CD14-positive monocyte (primary cell): ENCODE measurements around the gene SVIL. TPM values are rescaled to one million over a fixed set of nuclear protein-coding genes. Genes with fewer than 3 reads are reported as not detected.

Experiments used
- DNase-seq, 3 donors: peaks; one replicate each; pipeline ENCODE4 v3.0.0-alpha.2; 2011 to 2022
- H2AFZ ChIP-seq: 2 replicates; pipeline ENCODE4 v1.6.0; 2012; ENCODE audit warnings: mild to moderate bottlenecking, low read depth, low read length, inconsistent platforms; ENCODE audit not compliant: insufficient read depth, poor library complexity, severe bottlenecking
- H3K27ac ChIP-seq, 2 donors: 1 replicate in 1 of 2; 2 replicates in 1 of 2; pipeline ENCODE4 v1.5.1; 2012 to 2013; ENCODE audit warnings: low read length in 2 of 2, control low read depth in 1 of 2, inconsistent platforms in 1 of 2, low read depth in 1 of 2, mild to moderate bottlenecking in 1 of 2
- H3K27me3 ChIP-seq, 2 donors: one replicate each; pipeline versions ENCODE4 v1.6.0 to v1.6.1; 2011 to 2013; ENCODE audit warnings: low read length in 2 of 2; ENCODE audit not compliant: control insufficient read depth in 2 of 2, insufficient read depth in 2 of 2
- H3K36me3 ChIP-seq, 2 donors: replicated peaks in 1 of 2; 1 replicate in 1 of 2; 2 replicates in 1 of 2; pipeline versions ENCODE4 v1.5.1 to v1.6.1; 2012 to 2013; ENCODE audit warnings: low read length in 2 of 2, control low read depth in 1 of 2, inconsistent platforms in 1 of 2, mild to moderate bottlenecking in 1 of 2; ENCODE audit not compliant: insufficient read depth in 2 of 2, control insufficient read depth in 1 of 2
- H3K4me1 ChIP-seq, 2 donors: 1 replicate in 1 of 2; 2 replicates in 1 of 2; pipeline versions ENCODE4 v1.5.1 to v1.6.1; 2012 to 2013; ENCODE audit warnings: low read length in 2 of 2, control low read depth in 1 of 2, inconsistent platforms in 1 of 2, mild to moderate bottlenecking in 1 of 2, moderate library complexity in 1 of 2; ENCODE audit not compliant: insufficient read depth in 2 of 2, control insufficient read depth in 1 of 2
- H3K4me2 ChIP-seq: replicated peaks from 2 replicates; pipeline ENCODE3; 2012; ENCODE audit warnings: low read length, moderate library complexity, mild to moderate bottlenecking; ENCODE audit not compliant: poor library complexity, severe bottlenecking; ENCODE audit errors: extremely low read depth
- H3K4me3 ChIP-seq, 3 experiments: fragments of 200-600 bp in 1 of 3; sonication (generic) in 1 of 3; replicated peaks in 1 of 3; 1 replicate in 2 of 3; 2 replicates in 1 of 3; pipeline ENCODE4 v1.5.1; 2011 to 2013; ENCODE audit warnings: low read length in 3 of 3, mild to moderate bottlenecking in 3 of 3, control low read depth in 2 of 3, low read depth in 2 of 3, inconsistent platforms in 1 of 3, moderate library complexity in 1 of 3
- H3K79me2 ChIP-seq: 2 replicates; pipeline ENCODE4 v1.6.0; 2012; ENCODE audit warnings: mild to moderate bottlenecking, control low read depth, inconsistent platforms, low read length, moderate library complexity; ENCODE audit not compliant: insufficient read depth
- H3K9ac ChIP-seq: 2 replicates; pipeline ENCODE4 v1.6.0; 2017; ENCODE audit warnings: low read length, mild to moderate bottlenecking; ENCODE audit not compliant: insufficient read depth, poor library complexity, severe bottlenecking
- H3K9me3 ChIP-seq, 2 donors: replicated peaks in 1 of 2; 1 replicate in 1 of 2; 2 replicates in 1 of 2; pipeline versions ENCODE4 v1.5.1 to v1.6.1; 2012 to 2013; ENCODE audit warnings: low read length in 2 of 2, control low read depth in 1 of 2; ENCODE audit not compliant: control insufficient read depth in 1 of 2, insufficient read depth in 1 of 2
- H4K20me1 ChIP-seq: 2 replicates; pipeline ENCODE4 v1.6.0; 2012; ENCODE audit warnings: mild to moderate bottlenecking, low read length, control low read depth, moderate library complexity; ENCODE audit not compliant: insufficient read depth
- H3K27ac Mint-ChIP-seq, 7 donors: one replicate each; pipeline ENCODE4 v1.8.0; 2020; ENCODE audit warnings: mild to moderate bottlenecking in 7 of 7, mixed read lengths in 7 of 7, moderate library complexity in 6 of 7, inconsistent platforms in 2 of 7
- H3K27me3 Mint-ChIP-seq, 3 donors: one replicate each; pipeline ENCODE4 v1.8.0; 2021 to 2022; ENCODE audit warnings: low read depth in 3 of 3, mild to moderate bottlenecking in 3 of 3, mixed read lengths in 3 of 3, moderate library complexity in 3 of 3, inconsistent platforms in 1 of 3
- H3K36me3 Mint-ChIP-seq, 2 donors: one replicate each; pipeline ENCODE4 v1.8.0; 2020; ENCODE audit warnings: mixed read lengths in 2 of 2, inconsistent platforms in 1 of 2, mild to moderate bottlenecking in 1 of 2
- H3K4me1 Mint-ChIP-seq: one replicate; pipeline ENCODE4 v1.8.0; 2020; ENCODE audit warnings: mild to moderate bottlenecking, mixed read lengths
- H3K4me3 Mint-ChIP-seq, 2 donors: one replicate each; pipeline ENCODE4 v1.8.0; 2020; ENCODE audit warnings: mild to moderate bottlenecking in 2 of 2, mixed read lengths in 2 of 2, moderate library complexity in 1 of 2
- H3K9me3 Mint-ChIP-seq, 7 donors: one replicate each; pipeline ENCODE4 v1.8.0; 2020 to 2022; ENCODE audit warnings: mixed read lengths in 7 of 7, mild to moderate bottlenecking in 6 of 7, moderate library complexity in 6 of 7, inconsistent platforms in 2 of 7
- WGBS: methylation state at CpG from one replicate; pipeline ENCODE4 v1.1.5; 2013; ENCODE audit warnings: missing lambda C conversion rate; ENCODE audit not compliant: insufficient coverage; 5-methylcytosine and 5-hydroxymethylcytosine counted together
- intact Hi-C, 2 donors: fragments of 100-400 bp; cut with micrococcal nuclease; formaldehyde crosslinking; loops; one replicate each; pipeline versions ENCODE4 v1.15.0 to v1.15.1; 2023
- polyA plus RNA-seq, 3 donors: library from polyadenylated mRNA; depleted of rRNA in 1 of 3; unstranded in 2 of 3; stranded (reverse) in 1 of 3; fragments of 300-500 nt in 2 of 3; fragments of >200 nt in 1 of 3; fragmentation: Illumina TruSeq in 2 of 3; gene quantifications; 1 replicate in 2 of 3; 2 replicates in 1 of 3; pipeline ENCODE4 v1.2.3, GENCODE V29; 2012 to 2021
- TF ChIP-seq, protein P1 (sequence below): fragments of 200-600 bp; IDR thresholded peaks from one replicate; pipeline ENCODE4 v1.8.0; 2022; ENCODE audit warnings: antibody characterized with exemption, mild to moderate bottlenecking

SVIL gene
- polyA plus RNA-seq, 3 donors, result 2.1 to 14.3 (median 5.8) TPM

- Histone ChIP-seq H3K36me3 (peaks cover 2 to 41% of the 10 kb centered on the region in 2 donors), H4K20me1 (no peaks in the 10 kb centered on the region), H3K9ac (no peak overlapping the region), H3K4me3 (no peak overlapping the region), H2AFZ (no peak overlapping the region), H3K9me3 (peaks cover 36 to 37% of the 10 kb centered on the region in 2 donors), H3K4me1 (peaks cover 25 to 28% of the 10 kb centered on the region in 2 donors), H3K79me2 (peaks cover 42% of the 10 kb centered on the region), H3K27me3 (no peaks in the 10 kb centered on the region), H3K4me2 (no peak overlapping the region), H3K27ac (no peak overlapping the region)
- H3K36me3 Mint-ChIP-seq, result peaks cover 31 to 51% of the 10 kb centered on the region in 2 donors
- WGBS, result no CpG with 5 or more reads among the region's 4 CpGs
- H3K9me3 Mint-ChIP-seq, result peaks cover 27 to 39% (median 32%) of the 10 kb centered on the region in 7 donors
- no peak overlapping the region for H3K4me3 Mint-ChIP-seq
- DNase-seq, result no peak
- no peak overlapping the region for H3K27ac Mint-ChIP-seq
- intact Hi-C loops, result no loop called here
- H3K27me3 Mint-ChIP-seq, result peaks cover 0 to 3% (median 0%) of the 10 kb centered on the region in 3 donors
- TF ChIP-seq, protein P1, sequence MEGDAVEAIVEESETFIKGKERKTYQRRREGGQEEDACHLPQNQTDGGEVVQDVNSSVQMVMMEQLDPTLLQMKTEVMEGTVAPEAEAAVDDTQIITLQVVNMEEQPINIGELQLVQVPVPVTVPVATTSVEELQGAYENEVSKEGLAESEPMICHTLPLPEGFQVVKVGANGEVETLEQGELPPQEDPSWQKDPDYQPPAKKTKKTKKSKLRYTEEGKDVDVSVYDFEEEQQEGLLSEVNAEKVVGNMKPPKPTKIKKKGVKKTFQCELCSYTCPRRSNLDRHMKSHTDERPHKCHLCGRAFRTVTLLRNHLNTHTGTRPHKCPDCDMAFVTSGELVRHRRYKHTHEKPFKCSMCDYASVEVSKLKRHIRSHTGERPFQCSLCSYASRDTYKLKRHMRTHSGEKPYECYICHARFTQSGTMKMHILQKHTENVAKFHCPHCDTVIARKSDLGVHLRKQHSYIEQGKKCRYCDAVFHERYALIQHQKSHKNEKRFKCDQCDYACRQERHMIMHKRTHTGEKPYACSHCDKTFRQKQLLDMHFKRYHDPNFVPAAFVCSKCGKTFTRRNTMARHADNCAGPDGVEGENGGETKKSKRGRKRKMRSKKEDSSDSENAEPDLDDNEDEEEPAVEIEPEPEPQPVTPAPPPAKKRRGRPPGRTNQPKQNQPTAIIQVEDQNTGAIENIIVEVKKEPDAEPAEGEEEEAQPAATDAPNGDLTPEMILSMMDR, result no peak
- peaks cover 30% of the 10 kb centered on the region for H3K4me1 Mint-ChIP-seq
Measured at GRCh38 chr10:29676732-29677131, 42.0 kb upstream of the SVIL start.

DNA sequence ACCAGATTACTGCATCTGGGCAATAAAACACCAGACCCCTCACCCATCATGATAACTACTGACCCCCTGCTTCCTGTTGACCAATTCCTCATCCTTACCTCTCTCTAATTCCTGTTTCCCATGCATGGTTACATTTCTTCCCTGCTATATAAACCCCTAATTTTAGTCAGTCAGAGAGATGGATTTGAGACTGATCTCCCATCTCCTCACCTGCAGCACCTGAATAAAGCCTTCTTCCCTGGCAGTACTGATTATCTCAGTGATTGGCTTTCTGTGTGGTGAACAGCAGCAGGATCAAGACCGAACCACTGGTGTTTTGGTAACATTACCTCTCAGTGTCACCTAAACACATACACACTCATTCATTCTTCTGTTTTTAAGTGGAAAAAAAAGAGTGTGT is 41.2 kb upstream of the SVIL start:
- DNase-seq, result no peak
- peaks cover 42% of the 10 kb centered on the region for H3K79me2 ChIP-seq
- H4K20me1 ChIP-seq, result no peaks in the 10 kb centered on the region
- intact Hi-C loops, result no loop called here
- Mint-ChIP-seq H3K9me3 (peaks cover 27 to 39% (median 32%) of the 10 kb centered on the region in 7 donors), H3K27ac (peak overlapping the region in 1 of 7 donors; percentile 23), H3K4me1 (peaks cover 22% of the 10 kb centered on the region), H3K27me3 (peaks cover 0 to 3% (median 0%) of the 10 kb centered on the region in 3 donors), H3K36me3 (peaks cover 32 to 54% of the 10 kb centered on the region in 2 donors), H3K4me3 (no peak overlapping the region)
- peaks cover 2 to 41% of the 10 kb centered on the region in 2 donors for H3K36me3 ChIP-seq
- no CpG with 5 or more reads among the region's 1 CpG for WGBS
- H2AFZ ChIP-seq, result no peak overlapping the region
- no peak overlapping the region for H3K9ac ChIP-seq
- no peak overlapping the region for H3K4me3 ChIP-seq
- no peak overlapping the region for H3K27ac ChIP-seq
- H3K4me1 ChIP-seq, result peaks cover 18 to 20% of the 10 kb centered on the region in 2 donors
- H3K9me3 ChIP-seq, result peaks cover 36 to 37% of the 10 kb centered on the region in 2 donors
- no peaks in the 10 kb centered on the region for H3K27me3 ChIP-seq
- TF ChIP-seq, protein P1, result no peak
- no peak overlapping the region for H3K4me2 ChIP-seq
